GM12874 (cell line): ENCODE results near the gene HBP1.

Source experiments
- TF ChIP-seq, protein P1 (sequence below): IDR thresholded peaks from 2 replicates; pipeline ENCODE4 v1.5.1; 2011; ENCODE audit warnings: low read depth, mild to moderate bottlenecking, control low read depth, low read length, moderate library complexity; ENCODE audit not compliant: insufficient read depth

HBP1 gene

DNA sequence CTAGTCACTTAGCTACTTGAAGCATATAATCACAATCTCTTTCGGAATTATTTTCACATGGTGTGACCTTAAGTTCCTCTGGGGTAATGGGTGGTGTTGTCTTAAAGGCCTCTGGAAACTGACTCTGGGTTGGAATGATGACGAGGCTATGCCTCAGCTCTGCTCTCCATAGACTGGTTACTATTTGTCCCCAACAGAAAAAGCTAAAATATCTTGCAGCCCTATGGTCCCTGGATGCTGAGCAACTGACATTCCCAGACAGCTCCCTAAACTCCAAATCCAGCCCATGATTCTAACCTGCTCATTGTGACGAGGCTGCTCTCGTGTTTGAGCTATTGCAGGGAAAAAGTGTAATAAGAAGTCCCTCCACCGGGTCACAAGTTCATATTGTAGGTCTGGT, 51.6 kb downstream of the HBP1 start:
- TF ChIP-seq, protein P1, sequence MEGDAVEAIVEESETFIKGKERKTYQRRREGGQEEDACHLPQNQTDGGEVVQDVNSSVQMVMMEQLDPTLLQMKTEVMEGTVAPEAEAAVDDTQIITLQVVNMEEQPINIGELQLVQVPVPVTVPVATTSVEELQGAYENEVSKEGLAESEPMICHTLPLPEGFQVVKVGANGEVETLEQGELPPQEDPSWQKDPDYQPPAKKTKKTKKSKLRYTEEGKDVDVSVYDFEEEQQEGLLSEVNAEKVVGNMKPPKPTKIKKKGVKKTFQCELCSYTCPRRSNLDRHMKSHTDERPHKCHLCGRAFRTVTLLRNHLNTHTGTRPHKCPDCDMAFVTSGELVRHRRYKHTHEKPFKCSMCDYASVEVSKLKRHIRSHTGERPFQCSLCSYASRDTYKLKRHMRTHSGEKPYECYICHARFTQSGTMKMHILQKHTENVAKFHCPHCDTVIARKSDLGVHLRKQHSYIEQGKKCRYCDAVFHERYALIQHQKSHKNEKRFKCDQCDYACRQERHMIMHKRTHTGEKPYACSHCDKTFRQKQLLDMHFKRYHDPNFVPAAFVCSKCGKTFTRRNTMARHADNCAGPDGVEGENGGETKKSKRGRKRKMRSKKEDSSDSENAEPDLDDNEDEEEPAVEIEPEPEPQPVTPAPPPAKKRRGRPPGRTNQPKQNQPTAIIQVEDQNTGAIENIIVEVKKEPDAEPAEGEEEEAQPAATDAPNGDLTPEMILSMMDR: no peak

DNA sequence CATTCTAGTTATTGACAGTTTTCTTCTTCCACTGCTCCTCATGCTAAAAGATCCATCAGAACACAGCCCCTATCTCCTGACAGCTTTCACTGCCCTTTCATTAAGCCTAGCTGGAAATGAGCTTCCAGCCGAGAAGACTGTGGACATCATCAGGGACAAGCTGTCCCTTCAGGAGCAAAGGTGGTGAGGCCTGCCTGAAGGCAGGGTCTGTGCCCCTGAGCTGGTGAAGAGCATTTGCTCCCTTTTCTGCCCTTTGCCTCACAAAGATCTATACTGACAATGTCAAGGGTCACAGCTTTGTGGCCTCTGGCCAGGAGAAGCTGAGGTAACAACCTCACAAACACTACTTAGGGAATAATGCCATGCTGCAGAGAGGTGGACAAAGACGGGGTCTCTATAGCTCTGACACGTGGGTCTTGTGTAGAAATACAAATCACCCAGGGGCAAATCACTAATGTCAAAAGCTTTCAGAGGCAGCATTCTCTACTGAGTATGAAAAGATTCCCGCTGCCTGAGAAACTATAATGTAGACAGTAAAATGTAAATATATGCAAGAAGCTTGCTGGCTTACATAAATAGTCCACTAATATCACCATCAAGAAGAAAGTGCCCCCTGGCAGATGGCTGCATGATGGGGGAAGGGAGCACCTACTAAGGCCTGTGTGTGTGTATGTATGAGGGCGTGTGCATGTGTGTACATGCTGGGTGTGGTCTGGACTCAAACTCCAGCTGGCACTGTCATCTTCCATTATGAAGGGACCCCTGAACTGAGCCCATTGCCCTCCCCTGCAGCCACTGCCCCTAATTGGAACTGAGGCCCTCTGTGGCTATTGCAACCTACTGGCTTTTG, 55.8 kb downstream of the HBP1 start:
- TF ChIP-seq, protein P1: no peak

DNA sequence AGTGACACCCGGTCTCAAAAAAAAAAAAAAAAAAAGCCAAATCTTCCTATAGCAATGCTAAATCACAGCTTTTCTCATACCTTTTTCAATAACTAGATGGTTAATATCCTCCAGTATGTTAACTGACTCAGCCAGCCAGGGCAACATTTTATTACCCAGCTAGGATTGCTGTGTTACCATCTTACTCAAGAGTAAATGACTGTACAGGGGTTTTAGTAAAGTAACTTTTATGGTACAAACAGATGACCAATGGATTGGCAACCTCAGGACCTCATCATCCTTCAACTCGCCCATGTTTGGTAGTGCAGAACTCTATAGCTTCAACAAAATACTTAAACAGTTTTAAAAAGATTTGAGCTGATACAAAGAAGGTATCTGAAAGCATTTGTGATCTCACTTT, 59.5 kb downstream of the HBP1 start:
- TF ChIP-seq, protein P1: no peak

DNA sequence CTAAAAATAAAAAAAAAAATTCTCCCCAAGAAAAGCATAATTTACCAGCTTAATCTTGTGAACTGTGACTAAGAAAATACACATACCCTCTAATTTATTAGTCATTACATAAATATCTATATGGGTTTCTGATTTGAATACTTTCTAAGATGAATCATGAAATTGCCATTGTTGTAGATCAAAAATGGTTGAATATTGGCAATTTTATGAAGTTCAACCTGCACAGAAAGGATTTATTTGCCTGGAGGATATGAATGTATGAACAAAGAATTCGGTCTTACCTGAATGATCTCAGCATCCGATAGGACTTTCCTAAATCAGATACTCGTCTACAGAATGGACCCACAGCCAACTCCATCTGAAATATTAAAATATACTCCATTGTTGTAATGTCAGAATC, 61.5 kb downstream of the HBP1 start:
- TF ChIP-seq, protein P1: no peak

DNA sequence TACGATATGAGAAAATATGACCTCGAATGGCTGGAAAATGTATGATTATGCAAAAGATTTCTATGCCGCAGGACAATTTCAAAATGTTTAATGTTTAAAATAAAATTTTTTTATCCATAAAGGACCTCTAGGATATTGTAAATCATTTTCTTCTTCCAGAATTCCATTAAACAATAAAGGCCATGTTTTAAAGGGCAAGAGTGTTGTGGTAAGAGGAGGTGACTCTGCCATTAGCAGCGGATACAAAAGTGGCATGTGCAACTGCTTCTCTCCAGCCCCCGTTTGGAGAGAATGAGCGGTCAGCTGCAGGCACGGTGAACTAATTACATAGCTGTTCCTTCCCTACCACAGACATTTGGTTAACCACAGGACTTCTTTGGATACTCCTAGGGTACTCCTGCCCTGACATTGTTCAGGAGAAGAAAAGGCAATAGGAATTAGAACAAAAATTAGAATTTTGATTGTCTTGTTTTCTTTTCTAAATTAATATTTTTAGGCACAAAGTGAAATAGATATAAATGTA, 63.8 kb downstream of the HBP1 start:
- TF ChIP-seq, protein P1: no peak

DNA sequence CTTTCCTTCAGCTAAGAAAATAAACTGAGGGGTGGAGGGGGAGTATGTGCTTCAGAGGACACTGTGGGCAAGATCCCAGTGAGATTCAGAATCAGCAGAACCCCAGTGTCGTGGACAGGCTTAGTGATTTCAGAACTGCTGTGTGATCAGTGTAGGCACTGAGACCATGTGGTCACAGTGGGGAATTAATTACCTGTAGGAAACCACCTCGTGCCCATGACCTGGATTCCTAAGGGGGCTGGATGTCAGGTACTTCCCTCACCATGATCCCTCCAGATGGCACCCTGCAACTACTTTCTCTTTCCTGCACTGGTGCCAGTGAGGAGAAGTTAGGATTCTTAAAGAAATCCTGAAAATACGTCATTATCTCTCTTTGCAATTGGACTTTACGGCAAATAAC, 64.4 kb downstream of the HBP1 start:
- TF ChIP-seq, protein P1: no peak

DNA sequence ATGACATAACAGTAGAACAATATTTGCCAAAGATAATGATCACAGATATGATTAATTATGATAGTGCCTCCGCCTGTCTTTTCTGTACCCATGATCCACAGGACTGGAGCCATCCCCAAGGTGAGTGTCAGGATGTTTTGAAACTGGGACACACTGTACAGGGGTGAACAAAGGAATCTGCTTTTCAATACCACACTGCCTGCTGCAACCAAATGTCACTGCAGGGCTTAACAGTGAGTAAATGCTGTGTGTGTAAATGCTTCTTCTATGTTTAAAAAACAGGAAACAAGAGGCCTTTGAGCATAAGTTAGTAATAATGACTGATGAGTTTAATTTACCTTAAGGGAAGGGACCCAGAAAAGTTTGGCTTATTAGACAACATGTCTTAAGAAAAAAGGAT, 65.2 kb downstream of the HBP1 start:
- TF ChIP-seq, protein P1: no peak
